Neural cell (in vitro differentiated cells): ENCODE results near the gene PDLIM5.

Source experiments
- EP300 ChIP-seq: fragments of 450-650 bp; conservative IDR thresholded peaks from 2 replicates; pipeline ENCODE4 v1.6.1; 2014; ENCODE audit warnings: antibody characterized with exemption, mild to moderate bottlenecking, moderate library complexity; ENCODE audit not compliant: poor library complexity, severe bottlenecking
- EZH2 ChIP-seq: fragments of 200-600, 300-800 bp; shearing (Covaris generic), sonication (generic); IDR thresholded peaks from 2 replicates; pipeline ENCODE4 v1.6.1; 2014; ENCODE audit warnings: antibody characterized with exemption, low read length, borderline replicate concordance, mild to moderate bottlenecking; ENCODE audit not compliant: insufficient read depth, poor library complexity, severe bottlenecking
- MXI1 ChIP-seq: fragments of 450-650 bp; conservative IDR thresholded peaks from 2 replicates; pipeline ENCODE4 v1.6.1; 2014; ENCODE audit warnings: antibody characterized with exemption, mild to moderate bottlenecking; ENCODE audit not compliant: poor library complexity, severe bottlenecking
- POLR2AphosphoS5 ChIP-seq: IDR thresholded peaks from 2 replicates; pipeline ENCODE4 v1.6.1; 2012
- TAF1 ChIP-seq: IDR thresholded peaks from 2 replicates; pipeline ENCODE4 v1.6.1; 2012; ENCODE audit warnings: low read depth
- TF ChIP-seq, protein P1 (sequence below): fragments of 450-650 bp; IDR thresholded peaks from 2 replicates; pipeline ENCODE4 v1.5.1; 2014; ENCODE audit warnings: antibody characterized with exemption, mild to moderate bottlenecking, moderate library complexity; ENCODE audit not compliant: poor library complexity, severe bottlenecking
- TF ChIP-seq, protein P2 (sequence below): IDR thresholded peaks from 2 replicates; pipeline ENCODE4 v1.6.1; 2012; ENCODE audit warnings: borderline replicate concordance

DNA sequence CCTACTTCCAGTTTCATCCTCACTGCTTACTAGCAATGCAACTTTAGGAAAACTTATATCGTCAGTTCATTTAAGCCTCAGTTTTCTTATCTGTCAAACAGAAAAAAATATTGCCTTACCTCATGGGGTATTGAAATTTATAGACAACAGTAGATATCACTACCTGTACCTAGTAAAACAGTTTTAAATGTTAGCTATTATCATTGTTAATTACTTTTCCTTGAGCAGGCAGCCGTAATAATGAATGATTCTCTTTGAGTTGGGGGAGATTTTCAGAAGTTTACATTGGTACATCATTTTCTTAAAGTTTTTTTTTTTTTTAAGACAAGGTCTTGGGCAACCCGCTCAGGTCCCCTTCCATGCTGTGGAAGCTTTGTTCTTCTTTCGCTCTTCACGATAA, 234.3 kb downstream of the PDLIM5 start:
- TF ChIP-seq, protein P1, sequence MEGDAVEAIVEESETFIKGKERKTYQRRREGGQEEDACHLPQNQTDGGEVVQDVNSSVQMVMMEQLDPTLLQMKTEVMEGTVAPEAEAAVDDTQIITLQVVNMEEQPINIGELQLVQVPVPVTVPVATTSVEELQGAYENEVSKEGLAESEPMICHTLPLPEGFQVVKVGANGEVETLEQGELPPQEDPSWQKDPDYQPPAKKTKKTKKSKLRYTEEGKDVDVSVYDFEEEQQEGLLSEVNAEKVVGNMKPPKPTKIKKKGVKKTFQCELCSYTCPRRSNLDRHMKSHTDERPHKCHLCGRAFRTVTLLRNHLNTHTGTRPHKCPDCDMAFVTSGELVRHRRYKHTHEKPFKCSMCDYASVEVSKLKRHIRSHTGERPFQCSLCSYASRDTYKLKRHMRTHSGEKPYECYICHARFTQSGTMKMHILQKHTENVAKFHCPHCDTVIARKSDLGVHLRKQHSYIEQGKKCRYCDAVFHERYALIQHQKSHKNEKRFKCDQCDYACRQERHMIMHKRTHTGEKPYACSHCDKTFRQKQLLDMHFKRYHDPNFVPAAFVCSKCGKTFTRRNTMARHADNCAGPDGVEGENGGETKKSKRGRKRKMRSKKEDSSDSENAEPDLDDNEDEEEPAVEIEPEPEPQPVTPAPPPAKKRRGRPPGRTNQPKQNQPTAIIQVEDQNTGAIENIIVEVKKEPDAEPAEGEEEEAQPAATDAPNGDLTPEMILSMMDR, result no peak
- TF ChIP-seq EZH2, result no peak
- TF ChIP-seq TAF1, result no peak
- TF ChIP-seq POLR2AphosphoS5, result no peak
- TF ChIP-seq, protein P2, sequence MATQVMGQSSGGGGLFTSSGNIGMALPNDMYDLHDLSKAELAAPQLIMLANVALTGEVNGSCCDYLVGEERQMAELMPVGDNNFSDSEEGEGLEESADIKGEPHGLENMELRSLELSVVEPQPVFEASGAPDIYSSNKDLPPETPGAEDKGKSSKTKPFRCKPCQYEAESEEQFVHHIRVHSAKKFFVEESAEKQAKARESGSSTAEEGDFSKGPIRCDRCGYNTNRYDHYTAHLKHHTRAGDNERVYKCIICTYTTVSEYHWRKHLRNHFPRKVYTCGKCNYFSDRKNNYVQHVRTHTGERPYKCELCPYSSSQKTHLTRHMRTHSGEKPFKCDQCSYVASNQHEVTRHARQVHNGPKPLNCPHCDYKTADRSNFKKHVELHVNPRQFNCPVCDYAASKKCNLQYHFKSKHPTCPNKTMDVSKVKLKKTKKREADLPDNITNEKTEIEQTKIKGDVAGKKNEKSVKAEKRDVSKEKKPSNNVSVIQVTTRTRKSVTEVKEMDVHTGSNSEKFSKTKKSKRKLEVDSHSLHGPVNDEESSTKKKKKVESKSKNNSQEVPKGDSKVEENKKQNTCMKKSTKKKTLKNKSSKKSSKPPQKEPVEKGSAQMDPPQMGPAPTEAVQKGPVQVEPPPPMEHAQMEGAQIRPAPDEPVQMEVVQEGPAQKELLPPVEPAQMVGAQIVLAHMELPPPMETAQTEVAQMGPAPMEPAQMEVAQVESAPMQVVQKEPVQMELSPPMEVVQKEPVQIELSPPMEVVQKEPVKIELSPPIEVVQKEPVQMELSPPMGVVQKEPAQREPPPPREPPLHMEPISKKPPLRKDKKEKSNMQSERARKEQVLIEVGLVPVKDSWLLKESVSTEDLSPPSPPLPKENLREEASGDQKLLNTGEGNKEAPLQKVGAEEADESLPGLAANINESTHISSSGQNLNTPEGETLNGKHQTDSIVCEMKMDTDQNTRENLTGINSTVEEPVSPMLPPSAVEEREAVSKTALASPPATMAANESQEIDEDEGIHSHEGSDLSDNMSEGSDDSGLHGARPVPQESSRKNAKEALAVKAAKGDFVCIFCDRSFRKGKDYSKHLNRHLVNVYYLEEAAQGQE, result no peak
- no peak for TF ChIP-seq EP300
- TF ChIP-seq MXI1, result no peak
